DMS79 (cell line): ENCODE data around the gene RNU2-1.
"Not testable (repeated sequence)": the region's sequence is repeated elsewhere in the genome, so short reads cannot be mapped to it uniquely, and the experiment has no call there.

Experiments
- DNase-seq: peaks from one replicate; lab custom pipeline; 2025; lab: John Stamatoyannopoulos, UW

Gene RNU2-1

GRCh38 chr17:43216369-43216761 lies 17.4 kb downstream of the RNU2-1 start:
- no peak for DNase-seq

GRCh38 chr17:43215341-43215740 lies 18.4 kb downstream of the RNU2-1 start:
- DNase-seq, result no peak

GRCh38 chr17:43213545-43213944 lies 20.2 kb downstream of the RNU2-1 start:
- DNase-seq, result no peak

- DNase-seq, result no peak
These were observed 20.9 kb downstream of the RNU2-1 start for GRCh38 chr17:43212641-43213490.

GRCh38 chr17:43211480-43212402 lies 22.0 kb downstream of the RNU2-1 start, which contains the start of gene TMEM106A:
TMEM106A (plus strand) TSS chr17:43211875; CDS start chr17:43213042, 1,167 bp downstream.
- no peak for DNase-seq

- no peak for DNase-seq
These were observed 22.7 kb downstream of the RNU2-1 start for GRCh38 chr17:43211123-43211479.

GRCh38 chr17:43210576-43210975 lies 23.2 kb downstream of the RNU2-1 start:
- no peak for DNase-seq

- not testable (repeated sequence) for DNase-seq
These were observed 30.8 kb downstream of the RNU2-1 start for GRCh38 chr17:43203013-43203412.

GRCh38 chr17:43200127-43200526 lies 33.6 kb downstream of the RNU2-1 start:
- DNase-seq, result no peak

- DNase-seq, result no peak
These were observed 34.1 kb downstream of the RNU2-1 start for GRCh38 chr17:43199633-43200032.

- no peak for DNase-seq
These were observed 40.5 kb downstream of the RNU2-1 start for GRCh38 chr17:43193251-43193650.

- DNase-seq, result not testable (repeated sequence)
These were observed 47.1 kb downstream of the RNU2-1 start for GRCh38 chr17:43186656-43187055.

GRCh38 chr17:43183921-43184320 lies 49.9 kb downstream of the RNU2-1 start:
- no peak for DNase-seq
